BE2C (cell line): ENCODE data around the gene KICS2.

Source experiments
- DNase-seq: peaks from one replicate; pipeline ENCODE4 v3.0.0-alpha.2; 2020
- H3K27me3 ChIP-seq: fragments of 250-450 bp; sonication (Bioruptor Pico); 2 replicates; pipeline ENCODE4 v1.5.1; 2020; ENCODE audit warnings: mild to moderate bottlenecking
- H3K36me3 ChIP-seq: fragments of 250-450 bp; sonication (Bioruptor Pico); 2 replicates; pipeline ENCODE4 v1.5.1; 2020; ENCODE audit warnings: mild to moderate bottlenecking
- H3K4me1 ChIP-seq: fragments of 250-450 bp; sonication (Bioruptor Pico); 2 replicates; pipeline ENCODE4 v1.5.1; 2020
- H3K4me3 ChIP-seq: 2 replicates; pipeline ENCODE4 v1.5.1; 2011; ENCODE audit warnings: low read depth, low read length
- H3K9me3 ChIP-seq: fragments of 250-450 bp; sonication (Bioruptor Pico); 2 replicates; pipeline ENCODE4 v1.5.1; 2020
- TF ChIP-seq, protein P1 (sequence below): IDR thresholded peaks from 2 replicates; pipeline ENCODE4 v1.5.1; 2012; ENCODE audit warnings: mild to moderate bottlenecking, low read depth, low read length

The KICS2 gene

DNA sequence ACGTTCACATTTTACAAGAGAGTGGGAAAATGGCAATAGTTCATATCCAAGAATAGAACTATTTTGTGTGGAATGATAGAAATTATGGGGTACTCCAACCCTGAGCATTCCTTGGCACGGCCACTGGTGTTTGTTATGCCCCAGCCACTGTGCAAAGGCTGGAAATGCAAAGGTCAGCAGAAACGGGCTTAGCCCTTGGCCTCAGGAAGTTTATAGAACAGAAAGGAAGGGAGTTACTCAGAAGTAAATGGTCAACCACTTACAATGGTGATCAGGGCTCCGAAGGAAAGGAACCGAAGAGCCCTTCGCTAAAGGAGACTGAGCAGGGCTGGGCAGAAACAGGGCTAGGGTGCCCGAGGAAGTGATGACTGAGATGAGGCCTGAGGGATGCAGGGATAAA lies 45.1 kb downstream of the KICS2 start:
- Histone ChIP-seq H3K4me1 (peaks cover 23% of the 10 kb centered on the region), H3K9me3 (no peaks in the 10 kb centered on the region), H3K4me3 (no peak overlapping the region), H3K36me3 (no peaks in the 10 kb centered on the region), H3K27me3 (no peaks in the 10 kb centered on the region)
- no peak for DNase-seq
- TF ChIP-seq, protein P1, sequence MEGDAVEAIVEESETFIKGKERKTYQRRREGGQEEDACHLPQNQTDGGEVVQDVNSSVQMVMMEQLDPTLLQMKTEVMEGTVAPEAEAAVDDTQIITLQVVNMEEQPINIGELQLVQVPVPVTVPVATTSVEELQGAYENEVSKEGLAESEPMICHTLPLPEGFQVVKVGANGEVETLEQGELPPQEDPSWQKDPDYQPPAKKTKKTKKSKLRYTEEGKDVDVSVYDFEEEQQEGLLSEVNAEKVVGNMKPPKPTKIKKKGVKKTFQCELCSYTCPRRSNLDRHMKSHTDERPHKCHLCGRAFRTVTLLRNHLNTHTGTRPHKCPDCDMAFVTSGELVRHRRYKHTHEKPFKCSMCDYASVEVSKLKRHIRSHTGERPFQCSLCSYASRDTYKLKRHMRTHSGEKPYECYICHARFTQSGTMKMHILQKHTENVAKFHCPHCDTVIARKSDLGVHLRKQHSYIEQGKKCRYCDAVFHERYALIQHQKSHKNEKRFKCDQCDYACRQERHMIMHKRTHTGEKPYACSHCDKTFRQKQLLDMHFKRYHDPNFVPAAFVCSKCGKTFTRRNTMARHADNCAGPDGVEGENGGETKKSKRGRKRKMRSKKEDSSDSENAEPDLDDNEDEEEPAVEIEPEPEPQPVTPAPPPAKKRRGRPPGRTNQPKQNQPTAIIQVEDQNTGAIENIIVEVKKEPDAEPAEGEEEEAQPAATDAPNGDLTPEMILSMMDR, result no peak

DNA sequence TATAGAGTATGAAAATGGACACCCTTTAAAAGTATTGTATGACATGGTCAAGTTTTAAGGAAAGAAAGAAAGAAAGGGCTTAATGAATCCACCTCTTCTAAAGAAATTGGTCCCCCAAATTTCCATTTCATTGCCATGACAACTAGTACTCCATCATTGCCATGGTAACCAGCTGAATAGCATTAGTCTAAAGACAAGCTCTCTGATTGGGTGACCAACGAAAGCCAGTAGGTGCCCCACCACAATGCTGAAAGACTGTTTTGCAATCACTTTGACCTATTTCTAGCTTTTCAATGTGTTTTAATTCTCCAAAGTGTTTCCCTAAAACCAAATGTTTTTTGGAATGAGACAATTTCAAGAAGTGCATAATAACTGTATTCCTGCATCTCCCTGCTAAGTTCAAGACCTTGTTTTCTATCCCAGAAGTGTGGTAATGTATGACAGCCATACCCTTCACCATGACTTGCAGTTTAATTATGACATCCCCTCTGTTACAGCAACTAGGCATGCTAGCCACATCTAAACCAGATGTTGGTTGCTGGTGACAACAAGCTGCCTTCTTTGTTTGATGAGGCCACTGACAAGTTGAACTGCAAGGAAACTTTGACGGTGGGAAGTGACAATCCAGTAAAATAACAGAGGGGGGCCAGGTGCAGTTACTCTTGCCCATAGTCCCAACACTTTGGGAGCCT lies 46.7 kb downstream of the KICS2 start:
- H3K4me1 ChIP-seq, result peaks cover 20% of the 10 kb centered on the region
- no peaks in the 10 kb centered on the region for H3K36me3 ChIP-seq
- no peaks in the 10 kb centered on the region for H3K27me3 ChIP-seq
- no peak for DNase-seq
- TF ChIP-seq, protein P1, result no peak
- H3K9me3 ChIP-seq, result no peaks in the 10 kb centered on the region
- no peak overlapping the region for H3K4me3 ChIP-seq

DNA sequence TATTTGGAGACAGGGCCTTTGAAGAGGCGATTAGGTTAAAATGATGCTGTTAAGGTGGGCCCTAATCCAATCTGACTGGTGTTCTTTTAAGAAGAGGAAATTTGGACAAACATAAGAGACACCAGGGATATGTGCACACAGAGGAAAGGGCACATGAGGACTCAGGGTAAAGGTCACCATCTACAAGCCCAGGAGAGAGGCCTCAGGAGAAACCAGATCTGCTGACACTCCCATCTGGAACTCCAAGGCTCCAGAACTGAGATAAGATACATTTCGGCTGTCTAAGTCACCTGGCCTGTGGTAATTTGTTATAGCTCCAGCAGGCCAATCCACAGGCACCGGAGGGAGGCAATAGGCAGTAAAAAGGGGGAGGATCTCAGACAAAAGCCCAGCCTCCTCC lies 48.6 kb downstream of the KICS2 start:
- Histone ChIP-seq H3K36me3 (no peaks in the 10 kb centered on the region), H3K9me3 (no peaks in the 10 kb centered on the region), H3K27me3 (no peaks in the 10 kb centered on the region), H3K4me3 (no peak overlapping the region), H3K4me1 (peaks cover 19% of the 10 kb centered on the region)
- DNase-seq, result peak; percentile 40
- TF ChIP-seq, protein P1, result no peak
